ENCODE results near the gene ARAP3.

Gene ARAP3

DNA sequence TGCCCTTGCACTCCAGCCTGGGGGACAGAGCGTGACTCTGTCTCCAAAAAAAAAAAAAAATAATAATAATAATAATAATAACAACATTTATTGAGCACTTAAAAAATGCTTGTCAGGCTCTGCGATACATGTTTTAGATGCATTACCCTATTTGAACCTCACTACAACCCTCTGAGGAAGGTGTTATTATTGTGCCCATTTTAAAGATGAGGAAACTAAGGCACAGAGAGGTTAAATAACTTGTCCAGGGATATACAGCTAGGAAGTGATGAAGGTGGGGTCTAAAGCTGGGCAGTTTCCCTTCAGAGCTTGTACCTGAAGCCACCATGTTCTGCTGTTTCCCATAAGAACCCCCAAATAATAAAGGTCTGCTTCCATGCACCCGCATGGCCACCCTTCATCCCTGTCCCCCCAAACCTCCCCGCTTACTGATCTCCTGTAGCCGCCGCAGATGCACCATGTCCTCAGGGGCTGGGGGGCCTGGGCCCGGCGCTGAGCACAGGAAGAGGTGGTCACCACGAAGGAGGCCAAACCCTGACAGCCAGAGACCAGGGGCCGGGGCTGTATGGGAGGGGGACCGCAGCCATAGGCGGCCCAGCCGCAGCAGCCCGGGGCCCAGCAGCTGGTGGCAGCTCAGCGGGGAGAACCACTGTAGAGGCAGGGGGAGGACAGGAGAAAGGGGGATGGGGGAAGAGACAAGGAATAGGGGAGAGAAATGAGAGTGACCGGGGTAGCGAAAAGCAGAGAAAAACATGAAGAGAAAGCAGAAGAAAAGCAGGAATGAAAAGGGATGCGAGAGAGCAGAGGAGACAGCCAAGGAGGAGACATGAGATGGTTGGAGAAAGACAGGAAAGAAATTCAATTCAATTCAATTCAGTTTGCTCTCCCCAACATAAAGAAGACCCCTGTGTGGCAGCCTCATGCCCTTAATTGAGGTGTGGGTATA is 15.8 kb downstream of the ARAP3 start:
- TF ChIP-seq, protein P1, sequence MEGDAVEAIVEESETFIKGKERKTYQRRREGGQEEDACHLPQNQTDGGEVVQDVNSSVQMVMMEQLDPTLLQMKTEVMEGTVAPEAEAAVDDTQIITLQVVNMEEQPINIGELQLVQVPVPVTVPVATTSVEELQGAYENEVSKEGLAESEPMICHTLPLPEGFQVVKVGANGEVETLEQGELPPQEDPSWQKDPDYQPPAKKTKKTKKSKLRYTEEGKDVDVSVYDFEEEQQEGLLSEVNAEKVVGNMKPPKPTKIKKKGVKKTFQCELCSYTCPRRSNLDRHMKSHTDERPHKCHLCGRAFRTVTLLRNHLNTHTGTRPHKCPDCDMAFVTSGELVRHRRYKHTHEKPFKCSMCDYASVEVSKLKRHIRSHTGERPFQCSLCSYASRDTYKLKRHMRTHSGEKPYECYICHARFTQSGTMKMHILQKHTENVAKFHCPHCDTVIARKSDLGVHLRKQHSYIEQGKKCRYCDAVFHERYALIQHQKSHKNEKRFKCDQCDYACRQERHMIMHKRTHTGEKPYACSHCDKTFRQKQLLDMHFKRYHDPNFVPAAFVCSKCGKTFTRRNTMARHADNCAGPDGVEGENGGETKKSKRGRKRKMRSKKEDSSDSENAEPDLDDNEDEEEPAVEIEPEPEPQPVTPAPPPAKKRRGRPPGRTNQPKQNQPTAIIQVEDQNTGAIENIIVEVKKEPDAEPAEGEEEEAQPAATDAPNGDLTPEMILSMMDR (IDR thresholded peaks at IDR 0.05) = no peak

DNA sequence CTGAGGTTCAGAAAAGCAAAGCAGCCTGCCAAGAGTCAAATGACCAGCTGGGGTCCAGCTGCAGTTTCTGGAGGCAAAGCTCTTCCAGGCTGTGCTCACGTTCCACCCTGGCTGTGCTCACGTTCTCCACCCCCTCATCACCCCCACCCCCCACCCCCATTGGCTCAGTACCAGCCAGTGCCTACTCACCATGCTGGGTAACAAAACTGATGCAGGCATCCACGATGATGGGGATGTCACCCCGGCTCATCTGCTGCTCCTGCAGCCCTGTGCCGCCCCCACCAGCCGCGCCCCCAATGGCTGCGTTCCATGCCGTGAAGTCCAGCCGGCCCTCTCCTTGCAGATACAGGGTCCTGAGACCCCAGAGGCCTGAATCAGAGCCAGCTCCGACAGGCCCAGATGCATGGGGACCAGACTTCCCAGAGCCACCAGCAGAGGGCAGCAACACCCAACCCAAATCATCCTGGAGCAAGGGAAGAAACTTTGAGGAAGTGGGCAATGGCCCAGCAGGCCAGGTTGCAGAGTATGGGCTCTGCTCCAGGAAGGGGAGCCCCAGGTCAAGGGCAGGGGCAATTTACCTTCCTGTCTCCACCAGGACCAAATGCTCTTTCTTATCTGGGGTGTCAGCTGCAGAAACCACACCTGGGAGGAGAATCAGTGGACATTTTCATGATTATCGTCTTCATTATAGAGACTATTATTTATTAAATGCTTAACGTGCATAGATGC is 17.1 kb downstream of the ARAP3 start:
- TF ChIP-seq, protein P1 (IDR thresholded peaks at IDR 0.05) = peak; percentile 97

DNA sequence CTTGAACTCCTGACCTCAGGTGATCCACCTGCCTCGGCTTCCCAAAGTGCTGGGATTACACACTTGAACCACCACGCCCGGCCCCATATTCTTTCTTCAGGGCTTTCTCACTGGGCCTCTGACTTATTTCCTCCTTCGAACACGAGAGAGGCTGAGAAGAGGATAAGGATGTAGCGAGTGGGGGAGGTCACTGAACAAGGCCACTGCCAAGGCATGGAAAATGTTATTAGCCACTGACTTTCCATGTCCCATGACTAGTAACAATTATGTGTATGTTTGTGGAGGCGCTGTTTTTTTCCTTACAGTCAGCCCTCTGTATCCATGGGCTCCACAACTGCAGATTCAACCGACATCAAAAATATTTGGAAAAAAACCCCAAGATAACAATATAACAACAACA is 18.5 kb downstream of the ARAP3 start:
- TF ChIP-seq, protein P1 (IDR thresholded peaks at IDR 0.05) = no peak

DNA sequence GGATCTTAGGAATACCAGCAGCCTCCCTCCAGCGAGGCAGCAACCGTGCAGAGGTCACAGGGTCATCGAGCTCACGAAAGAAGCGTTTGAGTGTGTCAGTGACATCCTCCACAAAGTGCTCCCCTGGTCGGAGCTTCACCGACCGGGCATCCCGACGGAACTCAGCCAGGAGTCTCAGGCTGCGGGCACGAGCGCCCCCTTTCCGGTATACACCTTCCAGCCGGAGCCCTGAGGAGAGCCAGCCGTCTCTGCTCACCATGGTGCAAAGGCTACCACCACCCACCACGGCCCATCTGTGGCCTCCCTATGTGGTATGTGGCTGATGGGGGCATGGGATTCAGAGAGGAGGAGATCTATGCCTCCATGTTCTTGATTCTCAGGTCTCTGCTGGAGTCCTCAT is 20.0 kb downstream of the ARAP3 start:
- TF ChIP-seq, protein P1 (IDR thresholded peaks at IDR 0.05) = no peak

DNA sequence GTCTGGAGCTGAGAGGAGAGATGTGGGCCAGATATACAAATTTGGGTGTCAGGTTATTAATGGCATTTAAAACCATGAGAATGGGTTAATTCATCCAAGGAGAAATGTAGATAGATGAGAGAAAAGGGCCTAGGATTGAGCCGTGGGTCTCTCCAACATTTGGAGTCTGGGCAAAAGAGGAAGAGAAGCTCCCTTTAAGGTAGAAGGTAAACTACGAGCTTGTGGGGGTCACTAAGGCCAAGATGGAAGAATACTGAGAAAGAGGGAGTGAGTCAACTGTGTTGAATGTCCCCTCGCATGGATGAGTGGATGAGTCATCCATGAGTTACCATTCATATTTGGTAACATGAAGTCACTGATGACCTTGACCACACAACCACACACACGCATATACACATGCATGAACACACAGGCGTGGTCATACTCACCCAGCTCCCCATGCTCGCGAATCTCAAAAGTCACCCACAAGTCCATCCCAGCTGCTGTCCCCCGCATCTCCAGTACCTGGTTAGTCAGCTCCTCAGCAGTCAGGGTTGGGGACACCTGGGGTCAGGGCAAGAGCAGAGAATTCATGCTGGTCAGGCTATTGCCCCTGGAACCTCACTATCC is 24.0 kb downstream of the ARAP3 start:
- TF ChIP-seq, protein P1 (IDR thresholded peaks at IDR 0.05) = no peak

DNA sequence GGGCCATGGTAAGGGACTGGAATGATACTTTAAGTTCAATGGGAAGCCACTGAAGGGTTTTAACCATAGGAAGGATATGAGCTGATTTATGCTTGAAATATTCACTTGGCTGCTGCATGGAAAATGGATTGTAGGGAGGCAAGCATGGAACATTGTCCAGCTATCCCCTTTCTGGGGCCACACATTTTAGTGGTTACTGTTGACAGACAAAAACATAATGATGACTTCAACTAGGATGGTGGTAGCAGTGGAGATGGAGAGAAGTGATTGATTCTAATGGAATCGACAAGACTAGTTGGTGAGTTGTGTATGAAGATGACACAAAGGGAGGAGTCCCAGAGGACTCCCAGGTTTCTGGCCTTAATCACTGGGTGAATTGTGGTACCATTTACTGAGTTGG is 24.6 kb downstream of the ARAP3 start:
- TF ChIP-seq, protein P1 (IDR thresholded peaks at IDR 0.05) = no peak

DNA sequence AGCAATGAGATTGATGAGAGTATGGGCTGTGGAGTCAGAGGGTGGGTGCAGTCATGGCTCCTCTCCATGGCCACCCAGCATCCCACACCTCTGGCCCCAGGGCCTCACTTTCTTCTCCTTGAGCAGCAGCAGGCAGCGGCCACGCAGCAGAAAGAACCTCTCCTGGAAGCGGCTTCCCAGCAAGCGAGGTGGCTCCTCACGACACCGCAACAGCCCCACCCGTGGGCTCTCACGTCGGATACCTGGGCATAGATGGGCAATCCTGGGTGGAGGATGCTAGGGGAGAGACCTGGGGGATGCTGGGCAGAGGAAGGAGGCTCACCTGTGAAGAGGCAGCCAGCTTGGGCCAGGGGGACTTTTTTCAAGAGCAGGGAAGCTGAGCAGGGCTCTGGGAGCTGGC is 25.6 kb downstream of the ARAP3 start:
- TF ChIP-seq, protein P1 (IDR thresholded peaks at IDR 0.05) = no peak
